ENCODE measurements around the gene AXIN1.
A peak's percentile ranks its signal among the peaks of the same experiment; 100 is the strongest.

Gene AXIN1

DNA sequence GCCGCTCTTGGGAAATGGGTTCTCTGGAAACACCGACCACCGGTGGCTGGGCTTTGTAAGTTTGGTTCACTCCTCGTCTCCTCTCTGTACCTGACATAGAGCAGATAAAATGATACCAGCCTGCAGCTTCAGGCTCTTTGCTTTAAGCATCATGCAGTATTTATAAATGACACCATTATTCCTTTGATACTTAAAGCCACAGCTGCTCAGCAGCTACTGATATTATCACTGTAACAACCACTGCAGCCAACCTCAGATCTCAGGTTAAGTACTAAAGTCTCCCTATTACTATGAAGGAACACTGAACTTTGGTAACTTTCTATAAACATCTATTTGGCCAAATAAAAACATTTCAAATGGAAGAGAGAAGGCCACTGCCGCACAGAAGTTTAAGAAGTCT, 34.9 kb downstream of the AXIN1 start:
- DNase-seq (ENCODE audit: low spot score) = no peak
- TF ChIP-seq, protein P1, sequence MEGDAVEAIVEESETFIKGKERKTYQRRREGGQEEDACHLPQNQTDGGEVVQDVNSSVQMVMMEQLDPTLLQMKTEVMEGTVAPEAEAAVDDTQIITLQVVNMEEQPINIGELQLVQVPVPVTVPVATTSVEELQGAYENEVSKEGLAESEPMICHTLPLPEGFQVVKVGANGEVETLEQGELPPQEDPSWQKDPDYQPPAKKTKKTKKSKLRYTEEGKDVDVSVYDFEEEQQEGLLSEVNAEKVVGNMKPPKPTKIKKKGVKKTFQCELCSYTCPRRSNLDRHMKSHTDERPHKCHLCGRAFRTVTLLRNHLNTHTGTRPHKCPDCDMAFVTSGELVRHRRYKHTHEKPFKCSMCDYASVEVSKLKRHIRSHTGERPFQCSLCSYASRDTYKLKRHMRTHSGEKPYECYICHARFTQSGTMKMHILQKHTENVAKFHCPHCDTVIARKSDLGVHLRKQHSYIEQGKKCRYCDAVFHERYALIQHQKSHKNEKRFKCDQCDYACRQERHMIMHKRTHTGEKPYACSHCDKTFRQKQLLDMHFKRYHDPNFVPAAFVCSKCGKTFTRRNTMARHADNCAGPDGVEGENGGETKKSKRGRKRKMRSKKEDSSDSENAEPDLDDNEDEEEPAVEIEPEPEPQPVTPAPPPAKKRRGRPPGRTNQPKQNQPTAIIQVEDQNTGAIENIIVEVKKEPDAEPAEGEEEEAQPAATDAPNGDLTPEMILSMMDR (conservative IDR thresholded peaks at IDR 0.05; ENCODE audit: low read depth) = no peak
- POLR2A ChIA-PET (ENCODE audit: low non-redundant PET) = no interaction called here
- 0 out of 2 replicates have a peak overlapping the region, but pooled peaks have one; percentile 8 for H3K27ac ChIP-seq
- CTCF ChIA-PET = interaction anchor here (0.8 kb wide), 1 partner anchor 184 kb away, joined by 4 read pairs; no protein-coding TSS in a partner anchor

DNA sequence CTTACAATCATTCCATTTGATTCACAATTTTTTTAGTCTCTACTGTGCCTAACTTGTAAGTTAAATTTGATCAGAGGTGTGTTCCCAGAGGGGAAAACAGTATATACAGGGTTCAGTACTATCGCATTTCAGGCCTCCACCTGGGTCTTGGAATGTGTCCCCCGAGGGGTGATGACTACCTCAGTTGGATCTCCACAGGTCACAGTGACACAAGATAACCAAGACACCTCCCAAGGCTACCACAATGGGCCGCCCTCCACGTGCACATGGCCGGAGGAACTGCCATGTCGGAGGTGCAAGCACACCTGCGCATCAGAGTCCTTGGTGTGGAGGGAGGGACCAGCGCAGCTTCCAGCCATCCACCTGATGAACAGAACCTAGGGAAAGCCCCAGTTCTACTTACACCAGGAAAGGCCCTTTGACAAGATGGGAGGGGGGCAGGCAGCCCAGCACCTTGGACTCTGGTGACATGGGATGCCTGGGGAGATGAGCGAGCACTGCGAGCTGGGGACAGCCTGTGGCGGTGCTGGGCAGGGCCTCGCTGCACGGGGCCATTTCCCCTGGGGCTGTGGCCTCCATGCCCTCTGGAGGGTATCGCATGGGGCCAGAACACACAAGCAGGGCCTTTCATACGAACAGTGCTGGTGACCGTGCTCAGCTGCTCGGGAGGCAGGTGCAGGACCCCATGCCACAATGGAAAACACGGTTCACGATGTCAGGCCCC, 35.6 kb downstream of the AXIN1 start:
- no peak for DNase-seq (ENCODE audit: low spot score)
- H3K27ac ChIP-seq = no peak overlapping the region
- TF ChIP-seq, protein P1 (conservative IDR thresholded peaks at IDR 0.05; ENCODE audit: low read depth) = no peak
- ChIA-PET CTCF (no interaction called here), POLR2A (ENCODE audit: low non-redundant PET) (no interaction called here)

GRCh38 chr16:314795-315299, 37.7 kb downstream of the AXIN1 start:
- POLR2A ChIA-PET (ENCODE audit: low non-redundant PET) = no interaction called here
- DNase-seq (ENCODE audit: low spot score) = no peak
- TF ChIP-seq, protein P1 (conservative IDR thresholded peaks at IDR 0.05; ENCODE audit: low read depth) = no peak
- H3K27ac ChIP-seq = no peak overlapping the region
- CTCF ChIA-PET = no interaction called here

DNA sequence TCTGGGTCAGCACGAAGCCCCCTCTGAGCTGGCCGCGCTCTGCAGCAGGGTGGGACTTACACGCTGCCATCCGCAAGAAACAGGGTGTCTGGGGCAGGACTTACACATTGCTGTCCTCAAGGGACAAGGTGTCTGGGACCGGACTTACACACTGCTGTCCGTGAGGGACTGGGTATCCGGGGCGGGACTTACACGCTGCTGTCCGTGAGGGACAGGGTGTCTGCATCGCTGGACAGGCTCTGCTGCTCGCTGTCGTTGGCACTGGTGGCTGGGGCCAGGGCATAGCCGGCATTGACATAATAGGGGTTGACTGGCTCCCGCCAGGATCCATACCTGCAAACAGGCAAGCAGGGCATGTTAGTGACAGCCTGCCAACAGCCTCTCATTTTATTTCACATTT, 38.2 kb downstream of the AXIN1 start:
- TF ChIP-seq, protein P1 (conservative IDR thresholded peaks at IDR 0.05; ENCODE audit: low read depth) = no peak
- ChIA-PET CTCF (no interaction called here), POLR2A (ENCODE audit: low non-redundant PET) (no interaction called here)

DNA sequence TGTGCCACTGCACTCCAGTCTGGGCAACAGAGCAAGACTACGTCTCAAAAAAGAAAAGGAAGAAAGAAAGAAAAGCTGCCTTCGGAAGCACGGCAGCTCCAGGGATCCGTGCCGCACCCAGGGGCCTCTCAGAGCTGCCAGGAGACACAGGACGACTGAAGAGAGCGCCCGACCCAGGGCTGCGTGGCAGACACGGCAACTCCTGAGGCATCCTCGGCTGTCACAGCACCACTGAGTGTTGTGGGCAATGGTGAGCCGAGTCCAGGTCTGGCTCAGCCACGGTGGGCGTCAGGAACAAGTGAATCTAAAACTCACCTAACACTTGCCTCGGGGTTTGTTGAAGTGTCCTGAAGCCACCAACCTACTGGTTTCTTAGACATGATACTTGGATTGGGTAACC, 40.8 kb downstream of the AXIN1 start:
- DNase-seq (ENCODE audit: low spot score) = no peak
- ChIA-PET CTCF (no interaction called here), POLR2A (ENCODE audit: low non-redundant PET) (no interaction called here)
- TF ChIP-seq, protein P1 (conservative IDR thresholded peaks at IDR 0.05; ENCODE audit: low read depth) = no peak
- no peak overlapping the region for H3K27ac ChIP-seq

More for the DNA sequence above, 38.2 kb downstream of the AXIN1 start:
- H3K27ac ChIP-seq = peak overlapping the region; percentile 10; the same call in 1 of the 2 replicates
- no peak for DNase-seq (ENCODE audit: low spot score)

DNA sequence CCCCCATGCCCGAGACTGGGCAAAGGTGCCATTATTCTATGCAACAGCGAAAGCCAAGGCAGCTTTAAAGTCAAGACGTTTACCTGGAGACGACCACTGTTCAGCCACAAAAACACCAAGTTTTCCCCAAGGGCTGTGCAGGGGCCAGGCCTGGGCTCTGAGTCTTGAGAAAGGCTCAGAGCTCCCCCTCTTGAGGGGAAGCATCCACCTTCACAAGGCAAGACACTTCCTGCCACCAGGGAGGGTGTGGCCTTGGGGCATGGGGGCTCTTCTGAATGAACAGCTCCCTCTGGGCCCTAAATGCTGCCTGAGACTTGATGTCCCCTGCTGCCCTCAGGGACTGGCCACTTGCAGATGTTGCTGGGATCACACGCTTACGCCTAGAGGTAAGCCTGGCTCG, 43.0 kb downstream of the AXIN1 start:
- H3K27ac ChIP-seq = no peak overlapping the region
- POLR2A ChIA-PET (ENCODE audit: low non-redundant PET) = no interaction called here
- CTCF ChIA-PET = no interaction called here
- no peak for DNase-seq (ENCODE audit: low spot score)
- TF ChIP-seq, protein P1 (conservative IDR thresholded peaks at IDR 0.05; ENCODE audit: low read depth) = no peak

Data from RWPE1 (cell line).